Erythroblast (primary cell): Measurements from ENCODE around the gene ZNF92.

Experiments used
- GATA1 ChIP-seq: IDR thresholded peaks from 2 replicates; pipeline ENCODE4 v1.6.1; 2011; ENCODE audit warnings: low read depth, mild to moderate bottlenecking, control low read depth, low read length, moderate library complexity
- POLR2A ChIP-seq: IDR thresholded peaks from 2 replicates; pipeline ENCODE4 v1.6.1; 2011; ENCODE audit warnings: mild to moderate bottlenecking, low read length

DNA sequence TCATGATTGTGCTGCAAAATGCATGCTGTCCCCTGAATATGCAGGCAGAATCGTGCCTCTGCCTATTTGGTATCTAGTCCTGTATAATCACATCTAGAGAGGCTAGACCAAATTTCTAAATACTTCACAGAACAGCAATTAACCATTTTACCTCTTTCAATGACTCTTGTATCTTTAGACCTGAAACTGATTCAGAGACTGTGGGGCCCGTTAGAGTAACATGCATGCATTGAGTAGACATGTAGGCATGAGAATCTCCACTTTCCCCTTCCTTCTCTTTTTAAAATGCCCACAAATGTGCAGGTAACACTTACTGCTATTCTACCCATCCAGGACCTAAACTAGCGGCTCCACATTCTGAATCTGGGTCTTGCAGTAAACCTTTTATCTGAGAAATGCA lies 8.8 kb downstream of the ZNF92 start:
- no peak for TF ChIP-seq POLR2A
- TF ChIP-seq GATA1: no peak
